Vagina (tissue), 2 donors: ENCODE measurements around the gene DSC3. TPM values are rescaled to one million over a fixed set of nuclear protein-coding genes. Genes with fewer than 3 reads are reported as not detected.

Experiments used
- DNase-seq, 2 donors: peaks; one replicate each; pipeline ENCODE4 v3.0.0-alpha.2; 2017; ENCODE audit errors: extremely low spot score in 2 of 2
- H3K27ac ChIP-seq: fragments of 200-600 bp; sonication (generic); one replicate; pipeline ENCODE4 v1.5.1; 2019
- H3K27me3 ChIP-seq: fragments of 200-600 bp; sonication (generic); one replicate; pipeline ENCODE4 v1.5.1; 2019
- H3K36me3 ChIP-seq, 2 donors: fragments of 200-600 bp; sonication (generic); one replicate each; pipeline ENCODE4 v1.5.1; 2017 to 2019
- H3K4me1 ChIP-seq: fragments of 200-600 bp; sonication (generic); one replicate; pipeline ENCODE4 v1.5.1; 2019
- H3K4me3 ChIP-seq, 2 donors: fragments of 200-600 bp; sonication (generic); 1 replicate in 1 of 2; 2 replicates in 1 of 2; pipeline ENCODE4 v1.5.1; 2016 to 2019
- H3K9me3 ChIP-seq: fragments of 200-600 bp; sonication (generic); one replicate; pipeline ENCODE4 v1.5.1; 2019
- POLR2A ChIP-seq, 2 donors: fragments of 450-650 bp; IDR thresholded peaks; one replicate each; pipeline ENCODE4 v1.6.1; 2017; ENCODE audit warnings: antibody characterized with exemption in 2 of 2, mild to moderate bottlenecking in 2 of 2, moderate library complexity in 2 of 2
- POLR2AphosphoS5 ChIP-seq, 2 donors: sonication (generic); formaldehyde crosslinking; IDR thresholded peaks; one replicate each; pipeline ENCODE4 v1.9.0; 2017; ENCODE audit warnings: antibody characterized with exemption in 2 of 2, mild to moderate bottlenecking in 2 of 2, low read depth in 1 of 2; ENCODE audit not compliant: insufficient read depth in 1 of 2
- intact Hi-C: fragments of 100-400 bp; cut with DNase I; formaldehyde crosslinking; loops from one replicate; pipeline ENCODE4 v1.15.1; 2023
- small RNA-seq: library from RNA; depleted of rRNA; stranded (forward); fragments of <200 nt; gene quantifications from one replicate; pipeline ENCODE3, GENCODE V24; 2016
- total RNA-seq: library from RNA; depleted of rRNA; stranded (reverse); fragments of >200 nt; gene quantifications from one replicate; pipeline ENCODE4 v1.2.3, GENCODE V29; 2016
- TF ChIP-seq, protein P1 (sequence below), 3 experiments: fragments of 450-650 bp in 2 of 3; fragments of 200-600 bp in 1 of 3; sonication (generic) in 1 of 3; IDR thresholded peaks; one replicate each; pipeline ENCODE4 v1.5.1; 2017 to 2019; ENCODE audit warnings: antibody characterized with exemption in 3 of 3, mild to moderate bottlenecking in 2 of 3, moderate library complexity in 2 of 3

Gene DSC3
- total RNA-seq, 1 donor from 2014 or later: 176 TPM

DNA sequence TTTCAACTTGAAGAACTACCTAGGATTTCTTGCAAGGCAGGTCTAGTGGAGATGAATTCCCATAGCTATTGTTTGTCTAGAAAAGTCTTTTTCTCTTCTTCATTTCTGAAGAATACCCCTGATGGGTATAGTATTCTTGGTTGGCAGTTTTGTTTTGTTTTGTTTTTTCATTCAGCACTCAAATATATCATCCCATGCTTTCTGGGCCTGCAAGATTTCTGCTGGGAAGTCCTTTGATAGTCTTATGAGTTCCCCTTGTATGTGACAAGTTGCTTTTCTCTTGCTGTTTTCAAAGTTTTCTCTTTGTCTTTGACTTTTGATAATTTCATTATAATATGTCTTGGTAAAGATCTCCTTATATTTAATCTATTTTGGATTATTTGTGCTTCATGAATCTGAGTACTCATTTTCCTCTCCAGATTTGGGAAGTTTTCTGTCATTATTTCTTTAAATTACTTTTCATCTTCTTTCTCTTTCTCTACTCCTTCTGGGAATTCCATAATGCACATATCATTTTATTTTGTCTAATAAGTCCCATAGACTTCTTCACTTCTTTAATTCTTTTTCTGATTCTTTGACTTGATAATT, 101.5 kb downstream of the DSC3 start:
- Histone ChIP-seq H3K4me1 (no peaks in the 10 kb centered on the region), H3K9me3 (no peaks in the 10 kb centered on the region), H3K27me3 (no peaks in the 10 kb centered on the region), H3K36me3 (no peaks in the 10 kb centered on the region), H3K27ac (no peak overlapping the region), H3K4me3 (no peak overlapping the region)
- TF ChIP-seq, protein P1, sequence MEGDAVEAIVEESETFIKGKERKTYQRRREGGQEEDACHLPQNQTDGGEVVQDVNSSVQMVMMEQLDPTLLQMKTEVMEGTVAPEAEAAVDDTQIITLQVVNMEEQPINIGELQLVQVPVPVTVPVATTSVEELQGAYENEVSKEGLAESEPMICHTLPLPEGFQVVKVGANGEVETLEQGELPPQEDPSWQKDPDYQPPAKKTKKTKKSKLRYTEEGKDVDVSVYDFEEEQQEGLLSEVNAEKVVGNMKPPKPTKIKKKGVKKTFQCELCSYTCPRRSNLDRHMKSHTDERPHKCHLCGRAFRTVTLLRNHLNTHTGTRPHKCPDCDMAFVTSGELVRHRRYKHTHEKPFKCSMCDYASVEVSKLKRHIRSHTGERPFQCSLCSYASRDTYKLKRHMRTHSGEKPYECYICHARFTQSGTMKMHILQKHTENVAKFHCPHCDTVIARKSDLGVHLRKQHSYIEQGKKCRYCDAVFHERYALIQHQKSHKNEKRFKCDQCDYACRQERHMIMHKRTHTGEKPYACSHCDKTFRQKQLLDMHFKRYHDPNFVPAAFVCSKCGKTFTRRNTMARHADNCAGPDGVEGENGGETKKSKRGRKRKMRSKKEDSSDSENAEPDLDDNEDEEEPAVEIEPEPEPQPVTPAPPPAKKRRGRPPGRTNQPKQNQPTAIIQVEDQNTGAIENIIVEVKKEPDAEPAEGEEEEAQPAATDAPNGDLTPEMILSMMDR (IDR thresholded peaks at IDR 0.05): no peak
- no peak for TF ChIP-seq POLR2A (IDR thresholded peaks at IDR 0.05)
- TF ChIP-seq POLR2AphosphoS5 (IDR thresholded peaks at IDR 0.05; ENCODE audit: insufficient read depth in 1 of 2, low read depth in 1 of 2): no peak
- intact Hi-C loops: no loop called here
- no peak for DNase-seq

Small RNA genes lying within 50 kb of the gene (small RNA-seq; reads per million reads assigned to genes)
- not detected for gene RNU6-857P

Other genes starting within 250 kb of the DSC3 start
- gene DSC2, start 59.7 kb upstream of the DSC3 start, total RNA-seq: 108 TPM
- 0.49 TPM for gene DSC1, start 120.1 kb upstream of the DSC3 start, total RNA-seq